ENCODE measurements around the gene POU3F2.

DNA sequence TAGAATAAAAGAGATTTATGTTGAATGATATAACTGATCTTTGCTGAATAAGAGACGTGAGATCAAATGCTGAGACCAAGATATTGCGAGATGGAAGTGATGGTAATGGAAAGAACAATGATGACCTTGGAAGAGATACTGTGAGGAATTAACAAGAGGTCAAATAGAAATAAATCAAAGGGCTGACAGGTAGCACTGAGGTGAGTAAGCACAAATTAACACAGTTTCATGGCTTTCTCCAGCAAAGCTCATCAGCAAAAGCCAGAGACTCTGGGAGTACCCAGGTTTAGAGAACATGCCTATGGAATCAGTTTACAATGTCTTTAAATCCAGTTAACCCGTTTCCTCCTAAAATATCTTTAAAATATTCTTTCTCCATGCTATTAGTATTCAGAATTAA lies 53.3 kb downstream of the POU3F2 start:
- TF ChIP-seq CTCF (IDR thresholded peaks at IDR 0.05; ENCODE audit: low read length) (no peak), EZH2 (optimal IDR thresholded peaks at IDR 0.05; ENCODE audit: low read depth, low read length) (no peak), EZH2phosphoT487 (IDR thresholded peaks at IDR 0.05; ENCODE audit: low read length) (no peak)

Data from MM.1S (cell line).